IMR-90 (cell line): ENCODE data around the gene CREG1. TPM values are rescaled to one million over a fixed set of nuclear protein-coding genes. Genes with fewer than 3 reads are reported as not detected.

Experiments
- ATAC-seq: fragments of 200-7000 bp; cut with Tn5 transposase; 2 replicates; pipeline ENCODE4 v1.9.1; 2020; ENCODE audit warnings: low read depth, mild to moderate bottlenecking, moderate library complexity
- BruUV-seq: library from RNA; stranded (reverse); fragments of 400-500 nt; replicated peaks from 2 replicates; lab custom pipeline; 2021; lab: Mats Ljungman, UMichigan
- CTCF ChIA-PET: fragments of 300-600 bp; formaldehyde crosslinking; extraction: SDS; loops from one replicate; lab custom pipeline; 2021; ENCODE audit warnings: antibody characterized with exemption; lab: Yijun Ruan, JAX
- POLR2A ChIA-PET: fragments of 300-600 bp; sonication (Branson Sonifier 250); formaldehyde crosslinking; loops from one replicate; lab custom pipeline; 2022; ENCODE audit warnings: antibody characterized with exemption; ENCODE audit not compliant: unreplicated experiment; lab: Charles Lee
- DNase-seq: peaks from one replicate; pipeline ENCODE4 v3.0.0; 2013
- H2AFZ ChIP-seq: replicated peaks from 2 replicates; pipeline ENCODE3; 2013; ENCODE audit warnings: low read length, mild to moderate bottlenecking; ENCODE audit not compliant: poor library complexity
- H2AK5ac ChIP-seq: 2 replicates; pipeline ENCODE4 v1.6.1; 2013; ENCODE audit warnings: low read depth, low read length, inconsistent platforms
- H2AK9ac ChIP-seq: replicated peaks from 2 replicates; pipeline ENCODE3; 2013; ENCODE audit warnings: mild to moderate bottlenecking, low read depth, low read length, moderate library complexity; ENCODE audit not compliant: poor library complexity
- H2BK120ac ChIP-seq: 2 replicates; pipeline ENCODE4 v1.6.1; 2013; ENCODE audit warnings: low read depth, low read length, inconsistent platforms
- H2BK15ac ChIP-seq: 3 replicates; pipeline ENCODE4 v1.6.1; 2013; ENCODE audit warnings: low read depth, low read length, inconsistent platforms
- H2BK20ac ChIP-seq: 2 replicates; pipeline ENCODE4 v1.6.1; 2013; ENCODE audit warnings: low read depth, mild to moderate bottlenecking, inconsistent platforms, low read length, moderate library complexity
- H2BK5ac ChIP-seq: 2 replicates; pipeline ENCODE4 v1.6.1; 2013; ENCODE audit warnings: mild to moderate bottlenecking, low read depth, low read length, inconsistent platforms; ENCODE audit not compliant: poor library complexity, severe bottlenecking
- H3K14ac ChIP-seq: replicated peaks from 2 replicates; pipeline ENCODE4 v1.6.1; 2013; ENCODE audit warnings: low read depth, low read length, inconsistent platforms
- H3K18ac ChIP-seq: 2 replicates; pipeline ENCODE4 v1.6.1; 2013; ENCODE audit warnings: low read depth, low read length, control low read depth
- H3K23ac ChIP-seq: 2 replicates; pipeline ENCODE4 v1.6.1; 2013; ENCODE audit warnings: low read depth, low read length, inconsistent platforms
- H3K27ac ChIP-seq: 2 replicates; pipeline ENCODE4 v1.5.1; 2013; ENCODE audit warnings: mild to moderate bottlenecking, control low read depth, low read length; ENCODE audit not compliant: insufficient read depth
- H3K27me3 ChIP-seq: 2 replicates; pipeline ENCODE4 v1.6.1; 2013; ENCODE audit warnings: low read length; ENCODE audit not compliant: control insufficient read depth, insufficient read depth
- H3K36me3 ChIP-seq: 2 replicates; pipeline ENCODE4 v1.6.1; 2013; ENCODE audit warnings: low read length, mixed read lengths; ENCODE audit not compliant: control insufficient read depth, insufficient read depth
- H3K4ac ChIP-seq: 2 replicates; pipeline ENCODE4 v1.6.1; 2013; ENCODE audit warnings: low read depth, low read length, inconsistent platforms
- H3K4me1 ChIP-seq: 2 replicates; pipeline ENCODE4 v1.6.1; 2013; ENCODE audit warnings: low read length, mixed read lengths; ENCODE audit not compliant: control insufficient read depth, insufficient read depth
- H3K4me2 ChIP-seq: 2 replicates; pipeline ENCODE4 v1.6.1; 2013; ENCODE audit warnings: low read depth, mild to moderate bottlenecking, control low read depth, low read length, moderate library complexity
- H3K4me3 ChIP-seq: 2 replicates; pipeline ENCODE4 v1.5.1; 2013; ENCODE audit warnings: low read depth, mild to moderate bottlenecking, control low read depth, low read length, moderate library complexity; ENCODE audit not compliant: insufficient read depth
- H3K56ac ChIP-seq: 2 replicates; pipeline ENCODE4 v1.6.1; 2013; ENCODE audit warnings: low read length, inconsistent platforms; ENCODE audit not compliant: insufficient read depth; ENCODE audit errors: extremely low read depth
- H3K79me1 ChIP-seq, 2 experiments: 2 replicates each; pipeline ENCODE4 v1.6.1; 2013; ENCODE audit warnings: low read length in 2 of 2, inconsistent platforms in 1 of 2, low read depth in 1 of 2
- H3K9ac ChIP-seq: 2 replicates; pipeline ENCODE4 v1.6.1; 2013; ENCODE audit warnings: low read depth, low read length, control low read depth
- H3K9me1 ChIP-seq: 2 replicates; pipeline ENCODE4 v1.6.1; 2013; ENCODE audit warnings: low read length, inconsistent platforms; ENCODE audit not compliant: insufficient read depth
- H3K9me3 ChIP-seq: 2 replicates; pipeline ENCODE4 v1.6.1; 2013; ENCODE audit warnings: low read length; ENCODE audit not compliant: control insufficient read depth, insufficient read depth
- H4K20me1 ChIP-seq: 2 replicates; pipeline ENCODE4 v1.6.1; 2013; ENCODE audit warnings: low read length, inconsistent platforms; ENCODE audit not compliant: insufficient read depth
- H4K5ac ChIP-seq: 2 replicates; pipeline ENCODE4 v1.6.1; 2013; ENCODE audit warnings: mild to moderate bottlenecking, low read depth, low read length, control low read depth
- H4K8ac ChIP-seq, 2 experiments: 2 replicates each; pipeline ENCODE4 v1.6.1; 2013; ENCODE audit warnings: low read depth in 2 of 2, low read length in 2 of 2, control low read depth in 1 of 2, inconsistent platforms in 1 of 2
- H4K91ac ChIP-seq: 2 replicates; pipeline ENCODE4 v1.6.1; 2013; ENCODE audit warnings: low read depth, low read length, inconsistent platforms; ENCODE audit not compliant: insufficient read depth
- MXI1 ChIP-seq: IDR thresholded peaks from 2 replicates; pipeline ENCODE4 v1.6.1; 2012; ENCODE audit warnings: low read depth, mild to moderate bottlenecking, low read length, moderate library complexity, borderline replicate concordance
- RAD21 ChIP-seq: IDR thresholded peaks from 2 replicates; pipeline ENCODE4 v1.6.1; 2012; ENCODE audit warnings: low read length, improper control_type of control experiment
- RCOR1 ChIP-seq: IDR thresholded peaks from 2 replicates; pipeline ENCODE4 v1.6.1; 2012; ENCODE audit warnings: mild to moderate bottlenecking, low read length, improper control_type of control experiment; ENCODE audit not compliant: insufficient replicate concordance
- RFX5 ChIP-seq: IDR thresholded peaks from 2 replicates; pipeline ENCODE4 v1.8.0; 2012; ENCODE audit warnings: low read depth, mild to moderate bottlenecking, low read length, moderate library complexity
- SMC3 ChIP-seq: fragments of 150-350 bp; IDR thresholded peaks from 2 replicates; pipeline ENCODE4 v1.6.1; 2016; ENCODE audit warnings: low read depth, mild to moderate bottlenecking, antibody characterized with exemption, low read length, moderate library complexity
- WGBS, 2 experiments: methylation state at CpG; one replicate each; pipeline versions ENCODE4 v1.1.5 to v1.1.7; 2013; ENCODE audit warnings: missing lambda C conversion rate in 2 of 2; ENCODE audit not compliant: insufficient read length in 1 of 2; ENCODE audit errors: extremely low coverage in 2 of 2; 5-methylcytosine and 5-hydroxymethylcytosine counted together
- dilution Hi-C: fragments of 300-500 bp; cut with HindIII; formaldehyde crosslinking; loops from one replicate; pipeline ENCODE4 v1.14.3; 2018; ENCODE audit warnings: low sequenced_read_pairs; ENCODE audit not compliant: unreplicated experiment
- in situ Hi-C: fragments of 300-500 bp; cut with MboI; formaldehyde crosslinking; loops from 3 replicates; pipeline ENCODE4 v1.14.3; 2019; ENCODE audit warnings: low sequenced_read_pairs, inconsistent platforms, mixed read lengths
- intact Hi-C: fragments of 100-400 bp; cut with micrococcal nuclease; formaldehyde crosslinking; loops from 2 replicates; pipeline ENCODE4 v1.10.0; 2022
- polyA plus RNA-seq, 3 experiments: library from polyadenylated mRNA; depleted of rRNA; stranded (reverse); fragments of >200 nt; gene quantifications; 2 replicates each; pipeline ENCODE4 v1.2.3, GENCODE V29; 2012; ENCODE audit warnings: low replicate concordance in 1 of 3
- total RNA-seq: library from RNA; depleted of rRNA; stranded (reverse); fragments of >200 nt; gene quantifications from 2 replicates; pipeline ENCODE4 v1.2.3, GENCODE V29; 2012

Gene CREG1
- total and polyA plus RNA-seq, 2 of the 4 experiments (the other 2 are of a cell fraction), result 2.9 to 6.4 TPM

DNA sequence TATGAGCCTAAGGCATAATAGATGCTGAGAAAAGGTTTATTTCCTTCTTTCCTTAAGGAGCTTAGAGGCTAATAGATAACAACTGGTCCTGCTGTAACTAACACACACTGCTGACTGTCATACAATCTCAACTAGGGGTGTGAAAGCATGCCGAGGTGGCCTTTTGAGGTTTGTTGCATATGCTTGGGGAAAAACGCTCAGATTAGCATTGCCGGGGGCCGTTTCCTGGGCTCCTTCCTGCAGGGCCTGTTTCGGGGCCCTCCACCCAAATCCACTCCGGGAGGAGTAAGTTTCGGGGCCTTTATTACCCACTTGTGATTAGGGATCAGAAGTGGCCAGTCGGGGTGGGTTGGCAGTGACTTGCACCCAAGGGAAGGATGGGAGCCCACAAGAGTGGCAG, 49.3 kb upstream of the CREG1 start:
- H3K27ac ChIP-seq, result no peak overlapping the region
- CTCF ChIA-PET, result interaction anchor here (2.7 kb wide), 1 partner anchor 85 kb away, joined by 22 read pairs; no protein-coding TSS in a partner anchor

More for the DNA sequence above, 49.3 kb upstream of the CREG1 start:
- no peak overlapping the region for H4K5ac ChIP-seq
- no peak overlapping the region for H3K4me2 ChIP-seq
- no peak overlapping the region for H3K9ac ChIP-seq
- in situ Hi-C loops, result no loop called here
- POLR2A ChIA-PET, result no interaction called here
- 61% methylated on average over 3 of the region's 8 CpGs; no CpG with 5 or more reads in 1 of the 2 experiments for WGBS, 2 experiments
- no peak overlapping the region for H4K91ac ChIP-seq
- no peak overlapping the region for H3K18ac ChIP-seq
- H3K27me3 ChIP-seq, result peaks cover 5% of the 10 kb centered on the region; the same call in 1 of the 2 replicates
- no peaks in the 10 kb centered on the region for H3K9me1 ChIP-seq
- H3K36me3 ChIP-seq, result no peaks in the 10 kb centered on the region
- no peak overlapping the region for H2BK120ac ChIP-seq
- H3K4me1 ChIP-seq, result no peaks in the 10 kb centered on the region
- H2BK5ac ChIP-seq, result no peak overlapping the region
- H2AFZ ChIP-seq, result no peak overlapping the region
- BruUV-seq, result no TSS peak
- TF ChIP-seq MXI1 (no peak), RFX5 (no peak), RAD21 (no peak), RCOR1 (no peak), SMC3 (no peak)
- H2BK15ac ChIP-seq, result no peak overlapping the region
- no peak overlapping the region for H3K23ac ChIP-seq
- no peak overlapping the region for H2AK9ac ChIP-seq
- H3K14ac ChIP-seq, result no peak overlapping the region
- H2AK5ac ChIP-seq, result no peak overlapping the region
- no peak overlapping the region for H2BK20ac ChIP-seq
- no peak for DNase-seq
- no peak overlapping the region for H3K56ac ChIP-seq
- intact Hi-C loops, result loop anchor here (10.0 kb wide), 1 partner anchor 202 kb away; no protein-coding TSS in a partner anchor
- H3K79me1 ChIP-seq, result no peaks in the 10 kb centered on the region
- H3K9me3 ChIP-seq, result no peaks in the 10 kb centered on the region
- H4K20me1 ChIP-seq, result no peaks in the 10 kb centered on the region
- no peak overlapping the region for H4K8ac ChIP-seq
- dilution Hi-C loops, result no loop called here
- ATAC-seq, result no peak
- H3K4me3 ChIP-seq, result no peak overlapping the region
- no peak overlapping the region for H3K4ac ChIP-seq
